HG02798 (cell line): Measurements from ENCODE around the gene GPR26.
"Not testable (repeated sequence)": the region's sequence is repeated elsewhere in the genome, so short reads cannot be mapped to it uniquely, and the experiment has no call there.

Source experiments
- ATAC-seq: cut with Tn5 transposase; IDR thresholded peaks from one replicate; pipeline ENCODE4 v1.9.1; 2021; ENCODE audit warnings: mild to moderate bottlenecking; ENCODE audit not compliant: unreplicated experiment, poor library complexity

The GPR26 gene

GRCh38 chr10:123704076-123704475 lies 37.9 kb downstream of the GPR26 start:
- no peak for ATAC-seq

- ATAC-seq, result no peak
These were observed 38.7 kb downstream of the GPR26 start for GRCh38 chr10:123704812-123705211.

GRCh38 chr10:123706236-123706635 lies 40.1 kb downstream of the GPR26 start:
- no peak for ATAC-seq

GRCh38 chr10:123715546-123715945 lies 49.4 kb downstream of the GPR26 start:
- no peak for ATAC-seq

- no peak for ATAC-seq
These were observed 51.2 kb downstream of the GPR26 start for GRCh38 chr10:123717336-123717735.

- ATAC-seq, result no peak
These were observed 52.4 kb downstream of the GPR26 start for GRCh38 chr10:123718544-123719060.

GRCh38 chr10:123720536-123720935 lies 54.4 kb downstream of the GPR26 start:
- ATAC-seq, result no peak

- ATAC-seq, result no peak
These were observed 55.4 kb downstream of the GPR26 start for GRCh38 chr10:123721441-123722049.

- no peak for ATAC-seq
These were observed 56.2 kb downstream of the GPR26 start for GRCh38 chr10:123722351-123722750.

GRCh38 chr10:123724747-123725146 lies 58.6 kb downstream of the GPR26 start:
- ATAC-seq, result no peak

- no peak for ATAC-seq
These were observed 60.2 kb downstream of the GPR26 start for GRCh38 chr10:123726381-123726780.

- no peak for ATAC-seq
These were observed 60.7 kb downstream of the GPR26 start for GRCh38 chr10:123726836-123727235.

GRCh38 chr10:123729523-123729922 lies 63.4 kb downstream of the GPR26 start:
- no peak for ATAC-seq

- not testable (repeated sequence) for ATAC-seq
These were observed 70.8 kb downstream of the GPR26 start for GRCh38 chr10:123736917-123737316.

GRCh38 chr10:123741146-123741545 lies 75.0 kb downstream of the GPR26 start:
- no peak for ATAC-seq

GRCh38 chr10:123741711-123742110 lies 75.6 kb downstream of the GPR26 start:
- ATAC-seq, result no peak

GRCh38 chr10:123742751-123743440 lies 76.7 kb downstream of the GPR26 start:
- ATAC-seq, result no peak

GRCh38 chr10:123743441-123744223 lies 77.5 kb downstream of the GPR26 start:
- ATAC-seq, result no peak

GRCh38 chr10:123744224-123744536 lies 78.0 kb downstream of the GPR26 start:
- ATAC-seq, result no peak
